Brain microvascular endothelial cell (primary cell): Measurements from ENCODE around the gene ROBO3.
A peak's percentile ranks its signal among the peaks of the same experiment; 100 is the strongest.

Source experiments
- DNase-seq: peaks from one replicate; pipeline ENCODE4 v3.0.0-alpha.2; 2020
- H3K27ac ChIP-seq: fragments of 250-450 bp; sonication (Bioruptor Pico); 2 replicates; pipeline ENCODE4 v1.5.1; 2020; ENCODE audit warnings: mild to moderate bottlenecking, moderate library complexity
- H3K27me3 ChIP-seq: fragments of 250-450 bp; sonication (Bioruptor Pico); replicated peaks from 2 replicates; pipeline ENCODE4 v1.5.1; 2020; ENCODE audit warnings: mild to moderate bottlenecking
- H3K36me3 ChIP-seq: fragments of 250-450 bp; sonication (Bioruptor Pico); replicated peaks from 2 replicates; pipeline ENCODE4 v1.5.1; 2020; ENCODE audit warnings: mild to moderate bottlenecking
- H3K4me3 ChIP-seq: 2 replicates; pipeline ENCODE4 v1.5.1; 2011; ENCODE audit warnings: low read depth, mild to moderate bottlenecking, control low read depth, low read length, moderate library complexity
- CTCF ChIP-seq: IDR thresholded peaks from 2 replicates; pipeline ENCODE4 v1.5.1; 2011; ENCODE audit warnings: low read depth, mild to moderate bottlenecking, moderate library complexity, low read length, control low read depth, inconsistent platforms; ENCODE audit errors: missing control alignments
- in situ Hi-C: cut with HindIII; loops from 2 replicates; pipeline ENCODE4 v1.10.0; 2017; ENCODE audit warnings: low sequenced_read_pairs, low pct_ligation_motif_present

The ROBO3 gene

GRCh38 chr11:124896821-124897391 lies 31.7 kb downstream of the ROBO3 start:
- no peak overlapping the region for H3K27ac ChIP-seq
- H3K27me3 ChIP-seq: no peaks in the 10 kb centered on the region
- no peaks in the 10 kb centered on the region for H3K36me3 ChIP-seq
- no peak overlapping the region for H3K4me3 ChIP-seq
- DNase-seq: no peak
- TF ChIP-seq CTCF: no peak
- in situ Hi-C loops: no loop called here

GRCh38 chr11:124897674-124898262 lies 32.5 kb downstream of the ROBO3 start, which contains the start of gene ROBO4:
Gene ROBO4 (minus strand): TSS chr11:124897865. CDS start chr11:124897795, 70 bp downstream.
- H3K36me3 ChIP-seq: no peaks in the 10 kb centered on the region
- H3K27me3 ChIP-seq: no peaks in the 10 kb centered on the region
- in situ Hi-C loops: no loop called here
- H3K27ac ChIP-seq: peak within 1 kb of the TSS; percentile 81
- TF ChIP-seq CTCF: no peak
- H3K4me3 ChIP-seq: no peak within 1 kb of the TSS
- no peak for DNase-seq

GRCh38 chr11:124898263-124898680 lies 33.0 kb downstream of the ROBO3 start:
- H3K4me3 ChIP-seq: no peak overlapping the region
- in situ Hi-C loops: no loop called here
- H3K27ac ChIP-seq: peak overlapping the region; percentile 81
- no peaks in the 10 kb centered on the region for H3K36me3 ChIP-seq
- peak; percentile 50 for TF ChIP-seq CTCF
- peak; percentile 91 for DNase-seq
- no peaks in the 10 kb centered on the region for H3K27me3 ChIP-seq

- no peaks in the 10 kb centered on the region for H3K27me3 ChIP-seq
- no peak for DNase-seq
- in situ Hi-C loops: no loop called here
- no peak overlapping the region for H3K4me3 ChIP-seq
- no peaks in the 10 kb centered on the region for H3K36me3 ChIP-seq
- no peak for TF ChIP-seq CTCF
- peak overlapping the region; percentile 81 for H3K27ac ChIP-seq
These were observed 33.5 kb downstream of the ROBO3 start for GRCh38 chr11:124898711-124899110.

- DNase-seq: no peak
- in situ Hi-C loops: no loop called here
- H3K27me3 ChIP-seq: no peaks in the 10 kb centered on the region
- no peak overlapping the region for H3K4me3 ChIP-seq
- no peaks in the 10 kb centered on the region for H3K36me3 ChIP-seq
- TF ChIP-seq CTCF: peak; percentile 57
- H3K27ac ChIP-seq: peak overlapping the region; percentile 81
These were observed 34.3 kb downstream of the ROBO3 start for GRCh38 chr11:124899383-124900145.
